Measurements from ENCODE around the gene RPLP1.

- TF ChIP-seq, protein P1, sequence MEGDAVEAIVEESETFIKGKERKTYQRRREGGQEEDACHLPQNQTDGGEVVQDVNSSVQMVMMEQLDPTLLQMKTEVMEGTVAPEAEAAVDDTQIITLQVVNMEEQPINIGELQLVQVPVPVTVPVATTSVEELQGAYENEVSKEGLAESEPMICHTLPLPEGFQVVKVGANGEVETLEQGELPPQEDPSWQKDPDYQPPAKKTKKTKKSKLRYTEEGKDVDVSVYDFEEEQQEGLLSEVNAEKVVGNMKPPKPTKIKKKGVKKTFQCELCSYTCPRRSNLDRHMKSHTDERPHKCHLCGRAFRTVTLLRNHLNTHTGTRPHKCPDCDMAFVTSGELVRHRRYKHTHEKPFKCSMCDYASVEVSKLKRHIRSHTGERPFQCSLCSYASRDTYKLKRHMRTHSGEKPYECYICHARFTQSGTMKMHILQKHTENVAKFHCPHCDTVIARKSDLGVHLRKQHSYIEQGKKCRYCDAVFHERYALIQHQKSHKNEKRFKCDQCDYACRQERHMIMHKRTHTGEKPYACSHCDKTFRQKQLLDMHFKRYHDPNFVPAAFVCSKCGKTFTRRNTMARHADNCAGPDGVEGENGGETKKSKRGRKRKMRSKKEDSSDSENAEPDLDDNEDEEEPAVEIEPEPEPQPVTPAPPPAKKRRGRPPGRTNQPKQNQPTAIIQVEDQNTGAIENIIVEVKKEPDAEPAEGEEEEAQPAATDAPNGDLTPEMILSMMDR (IDR thresholded peaks at IDR 0.05), result no peak
- no peak for TF ChIP-seq POLR2AphosphoS5 (IDR thresholded peaks at IDR 0.05)
- no peak for TF ChIP-seq POLR2A (IDR thresholded peaks at IDR 0.05)
- no peak for TF ChIP-seq EP300 (IDR thresholded peaks at IDR 0.05)
Measured at GRCh38 chr15:69480932-69481331, 28.3 kb downstream of the RPLP1 start.
